PFSK-1 (cell line): ENCODE results near the gene TMEM63C.

Experiments used
- FOXP2 ChIP-seq: optimal IDR thresholded peaks from 2 replicates; pipeline ENCODE3; 2011; ENCODE audit warnings: borderline replicate concordance, control low read depth, inconsistent platforms; ENCODE audit not compliant: insufficient read depth; ENCODE audit errors: extremely low read length, extremely low read depth
- POLR2AphosphoS5 ChIP-seq: IDR thresholded peaks from 2 replicates; pipeline ENCODE4 v1.6.1; 2012; ENCODE audit warnings: low read depth, mild to moderate bottlenecking, control low read depth, low read length, moderate library complexity
- REST ChIP-seq, 2 experiments: IDR thresholded peaks; 2 replicates each; pipeline versions ENCODE4 v1.6.1 to v1.8.0; 2011 to 2012; ENCODE audit warnings: low read depth in 2 of 2, low read length in 2 of 2, control low read depth in 1 of 2, inconsistent platforms in 1 of 2, mild to moderate bottlenecking in 1 of 2, moderate library complexity in 1 of 2; ENCODE audit not compliant: insufficient read depth in 1 of 2
- SIN3A ChIP-seq: IDR thresholded peaks from 2 replicates; pipeline ENCODE4 v1.6.1; 2012; ENCODE audit warnings: mild to moderate bottlenecking, low read length, moderate library complexity, borderline replicate concordance; ENCODE audit not compliant: insufficient read depth
- TAF1 ChIP-seq: IDR thresholded peaks from 2 replicates; pipeline ENCODE4 v1.6.1; 2012; ENCODE audit warnings: low read length, control low read depth, borderline replicate concordance; ENCODE audit not compliant: insufficient read depth

- TF ChIP-seq POLR2AphosphoS5 (no peak), SIN3A (no peak), REST (IDR thresholded peaks at IDR 0.05; ENCODE audit: insufficient read depth in 1 of 2, low read depth in 2 of 2, low read length in 2 of 2) (no peak), TAF1 (no peak), FOXP2 (no peak)
Observed at GRCh38 chr14:77243853-77244252, 62.3 kb downstream of the TMEM63C start.
